Panc1 (cell line): Measurements from ENCODE around the gene PARVB.

Experiments
- CTCF ChIP-seq: fragments of 450-650 bp; IDR thresholded peaks from 2 replicates; pipeline ENCODE4 v1.5.1; 2017; ENCODE audit warnings: mild to moderate bottlenecking
- REST ChIP-seq, 2 experiments: IDR thresholded peaks; 2 replicates each; pipeline ENCODE4 v1.6.1; 2011 to 2012; ENCODE audit warnings: low read depth in 2 of 2, control low read depth in 1 of 2, low read length in 1 of 2, mild to moderate bottlenecking in 1 of 2, moderate library complexity in 1 of 2; ENCODE audit not compliant: insufficient read depth in 1 of 2

GRCh38 chr22:44097263-44098020, 73.3 kb downstream of the PARVB start:
- no peak for TF ChIP-seq CTCF
- no peak for TF ChIP-seq REST (IDR thresholded peaks at IDR 0.05; ENCODE audit: insufficient read depth in 1 of 2, low read depth in 2 of 2, low read length in 1 of 2)
